GM18526 (cell line): Measurements from ENCODE around the gene ZDHHC13.

Experiments used
- POLR2A ChIP-seq: IDR thresholded peaks from 3 replicates; pipeline ENCODE4 v1.6.1; 2011; ENCODE audit not compliant: insufficient read length; ENCODE audit errors: extremely low read depth

ZDHHC13 gene

GRCh38 chr11:19089421-19089820 is 27.5 kb upstream of the ZDHHC13 start:
- no peak for TF ChIP-seq POLR2A

GRCh38 chr11:19091366-19091765 is 25.6 kb upstream of the ZDHHC13 start:
- TF ChIP-seq POLR2A = no peak

- no peak for TF ChIP-seq POLR2A
These were observed 24.6 kb upstream of the ZDHHC13 start for GRCh38 chr11:19092342-19092741.

GRCh38 chr11:19092850-19093249 is 24.1 kb upstream of the ZDHHC13 start:
- TF ChIP-seq POLR2A = no peak

- TF ChIP-seq POLR2A = no peak
These were observed 23.0 kb upstream of the ZDHHC13 start for GRCh38 chr11:19093976-19094375.

- TF ChIP-seq POLR2A = no peak
These were observed 22.1 kb upstream of the ZDHHC13 start for GRCh38 chr11:19094859-19095258.

GRCh38 chr11:19099093-19099492 is 17.9 kb upstream of the ZDHHC13 start:
- TF ChIP-seq POLR2A = no peak

GRCh38 chr11:19100885-19101284 is 16.1 kb upstream of the ZDHHC13 start:
- TF ChIP-seq POLR2A = no peak

GRCh38 chr11:19101796-19102520 is 15.0 kb upstream of the ZDHHC13 start:
- no peak for TF ChIP-seq POLR2A

GRCh38 chr11:19102521-19102900 is 14.5 kb upstream of the ZDHHC13 start:
- TF ChIP-seq POLR2A = no peak

GRCh38 chr11:19105011-19105410 is 12.0 kb upstream of the ZDHHC13 start:
- TF ChIP-seq POLR2A = no peak

GRCh38 chr11:19107125-19107524 is 9.8 kb upstream of the ZDHHC13 start:
- no peak for TF ChIP-seq POLR2A

- TF ChIP-seq POLR2A = no peak
These were observed 6.7 kb upstream of the ZDHHC13 start for GRCh38 chr11:19110295-19110694.

GRCh38 chr11:19111809-19112208 is 5.2 kb upstream of the ZDHHC13 start:
- TF ChIP-seq POLR2A = no peak

- no peak for TF ChIP-seq POLR2A
These were observed 545 bp upstream of the ZDHHC13 start for GRCh38 chr11:19116276-19116970.

- no peak for TF ChIP-seq POLR2A
These were observed 761 bp downstream of the ZDHHC13 start for GRCh38 chr11:19117760-19118097.

- no peak for TF ChIP-seq POLR2A
These were observed 4.7 kb downstream of the ZDHHC13 start for GRCh38 chr11:19121646-19122045.

GRCh38 chr11:19122960-19123615 is 6.1 kb downstream of the ZDHHC13 start:
- TF ChIP-seq POLR2A = no peak
